Kidney tubule cell (primary cell): ENCODE data around the gene IER5.
A peak's percentile ranks its signal among the peaks of the same experiment; 100 is the strongest.

ENCODE experiments used
- DNase-seq: peaks from one replicate; pipeline ENCODE4 v3.0.0-alpha.2; 2018; ENCODE audit warnings: low spot score

The IER5 gene

GRCh38 chr1:181077576-181078242 is 10.8 kb upstream of the IER5 start:
- peak; percentile 75 for DNase-seq

- DNase-seq = no peak
Observed at GRCh38 chr1:181079382-181079781, 9.1 kb upstream of the IER5 start.

GRCh38 chr1:181079920-181080319 is 8.6 kb upstream of the IER5 start:
- no peak for DNase-seq

- no peak for DNase-seq
Observed at GRCh38 chr1:181080556-181080955, 7.9 kb upstream of the IER5 start.

- no peak for DNase-seq
Observed at GRCh38 chr1:181081395-181081794, 7.1 kb upstream of the IER5 start.

GRCh38 chr1:181083842-181084605 is 4.5 kb upstream of the IER5 start:
- DNase-seq = peak; percentile 33

- DNase-seq = no peak
Observed at GRCh38 chr1:181084606-181084969, 3.9 kb upstream of the IER5 start.

GRCh38 chr1:181086091-181086490 is 2.4 kb upstream of the IER5 start:
- no peak for DNase-seq

- DNase-seq = peak; percentile 82
Observed at GRCh38 chr1:181086926-181087325, 1.6 kb upstream of the IER5 start.

- DNase-seq = no peak
Observed at GRCh38 chr1:181087400-181087901, 1.0 kb upstream of the IER5 start.

GRCh38 chr1:181089017-181089675 is 646 bp downstream of the IER5 start:
- no peak for DNase-seq

GRCh38 chr1:181089676-181090544 is 1.4 kb downstream of the IER5 start:
- DNase-seq = peak; percentile 83

GRCh38 chr1:181090641-181091126 is 2.2 kb downstream of the IER5 start:
- DNase-seq = peak; percentile 40

- no peak for DNase-seq
Observed at GRCh38 chr1:181091309-181092040, 3.0 kb downstream of the IER5 start.

- DNase-seq = no peak
Observed at GRCh38 chr1:181092056-181092455, 3.6 kb downstream of the IER5 start.

- DNase-seq = no peak
Observed at GRCh38 chr1:181092883-181093458, 4.5 kb downstream of the IER5 start.

- peak; percentile 47 for DNase-seq
Observed at GRCh38 chr1:181094416-181095212, 6.1 kb downstream of the IER5 start.

GRCh38 chr1:181095260-181095659 is 6.8 kb downstream of the IER5 start:
- no peak for DNase-seq

GRCh38 chr1:181095763-181096184 is 7.3 kb downstream of the IER5 start:
- no peak for DNase-seq

GRCh38 chr1:181097242-181097641 is 8.7 kb downstream of the IER5 start:
- DNase-seq = no peak
